ENCODE data around the gene DOCK8.
A peak's percentile ranks its signal among the peaks of the same experiment; 100 is the strongest.

The DOCK8 gene

GRCh38 chr9:456365-456764, 241.7 kb downstream of the DOCK8 start:
- H3K4me3 Mint-ChIP-seq, result no peak overlapping the region
- H3K9me3 Mint-ChIP-seq, result no peaks in the 10 kb centered on the region
- no peaks in the 10 kb centered on the region for H3K27me3 Mint-ChIP-seq (ENCODE audit: low read depth)
- peaks cover 66% of the 10 kb centered on the region for H3K36me3 Mint-ChIP-seq (ENCODE audit: low read depth)
- H3K4me1 Mint-ChIP-seq (ENCODE audit: low read depth), result peaks cover 19% of the 10 kb centered on the region
- no peak for DNase-seq (ENCODE audit: low spot score)
- no peak overlapping the region for H3K27ac Mint-ChIP-seq

GRCh38 chr9:458590-458989, 243.9 kb downstream of the DOCK8 start:
- no peak for DNase-seq (ENCODE audit: low spot score)
- Mint-ChIP-seq H3K4me1 (ENCODE audit: low read depth) (peaks cover 19% of the 10 kb centered on the region), H3K9me3 (no peaks in the 10 kb centered on the region), H3K4me3 (no peak overlapping the region), H3K27me3 (ENCODE audit: low read depth) (no peaks in the 10 kb centered on the region), H3K27ac (no peak overlapping the region), H3K36me3 (ENCODE audit: low read depth) (peaks cover 69% of the 10 kb centered on the region)

DNA sequence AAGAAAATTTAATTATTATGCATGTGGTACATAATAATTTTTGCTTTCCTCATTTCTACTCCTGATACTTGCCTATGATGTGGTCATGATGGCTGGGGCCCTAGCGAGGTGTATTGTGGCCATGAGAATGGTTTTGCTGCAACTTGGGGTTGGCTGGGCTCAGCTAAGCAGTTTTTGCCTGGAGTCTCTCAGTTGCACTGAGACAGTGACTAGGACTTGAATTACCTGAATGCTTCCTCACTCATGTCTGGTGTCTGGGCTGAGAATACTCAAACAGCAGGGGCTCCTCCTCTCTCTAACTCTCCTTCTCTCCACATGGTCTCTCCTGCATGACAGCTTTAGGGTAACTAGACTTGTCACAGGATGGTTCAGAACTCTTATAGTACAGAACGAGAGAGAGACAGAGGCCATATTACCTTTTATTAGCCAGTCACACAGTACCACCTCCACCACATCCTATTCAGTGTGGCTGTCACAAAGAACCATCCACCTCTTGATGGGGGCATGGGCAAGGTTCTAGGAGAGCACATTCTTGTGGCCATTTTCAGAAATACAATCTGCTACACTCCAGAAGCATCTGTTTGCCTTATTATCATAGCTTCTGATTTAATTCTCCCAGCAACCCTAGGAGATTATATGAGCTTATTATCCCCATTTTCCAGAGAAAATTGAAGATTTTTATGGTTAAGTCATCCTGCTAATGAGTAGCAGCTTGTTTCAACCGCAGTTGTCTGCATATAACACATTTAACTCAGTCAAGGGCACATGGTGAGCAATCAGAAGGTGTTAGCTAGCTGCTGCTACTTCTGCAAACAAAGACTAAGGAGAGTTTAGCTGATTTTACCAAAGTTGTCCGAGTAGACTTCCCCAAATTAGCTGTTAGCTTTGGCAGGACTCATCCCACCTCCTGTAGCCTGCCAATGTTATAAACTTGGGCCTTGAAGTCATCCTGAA, 245.1 kb downstream of the DOCK8 start:
- Mint-ChIP-seq H3K4me1 (ENCODE audit: low read depth) (peaks cover 19% of the 10 kb centered on the region), H3K4me3 (peak overlapping the region; percentile 27), H3K27me3 (ENCODE audit: low read depth) (no peaks in the 10 kb centered on the region), H3K27ac (peak overlapping the region; percentile 76), H3K9me3 (no peaks in the 10 kb centered on the region), H3K36me3 (ENCODE audit: low read depth) (peaks cover 68% of the 10 kb centered on the region)
- DNase-seq (ENCODE audit: low spot score), result no peak

DNA sequence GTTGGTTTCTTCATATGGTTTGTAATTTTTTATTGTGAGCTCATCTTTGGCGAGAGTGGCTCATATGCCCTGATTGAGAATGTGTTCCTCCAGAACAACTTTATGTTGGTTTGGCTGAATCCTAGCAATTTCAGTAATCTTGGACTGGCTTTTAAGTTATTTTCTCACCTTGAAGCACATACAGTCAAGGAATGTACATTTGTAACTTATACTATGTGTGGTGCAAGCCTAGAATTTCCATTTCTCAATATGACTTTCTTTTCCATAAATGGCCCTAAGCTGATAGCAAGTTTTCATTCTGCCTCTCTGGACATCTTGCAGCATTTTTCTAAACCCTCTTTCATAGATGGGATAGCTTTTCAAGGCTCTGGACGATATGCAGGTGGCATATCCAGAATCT, 247.5 kb downstream of the DOCK8 start:
- Mint-ChIP-seq H3K36me3 (ENCODE audit: low read depth) (peaks cover 66% of the 10 kb centered on the region), H3K4me3 (no peak overlapping the region), H3K9me3 (no peaks in the 10 kb centered on the region), H3K4me1 (ENCODE audit: low read depth) (peaks cover 19% of the 10 kb centered on the region), H3K27me3 (ENCODE audit: low read depth) (no peaks in the 10 kb centered on the region), H3K27ac (no peak overlapping the region)
- no peak for DNase-seq (ENCODE audit: low spot score)

- Mint-ChIP-seq H3K4me1 (ENCODE audit: low read depth) (peaks cover 16% of the 10 kb centered on the region), H3K4me3 (no peak overlapping the region), H3K27me3 (ENCODE audit: low read depth) (no peaks in the 10 kb centered on the region), H3K27ac (no peak overlapping the region), H3K9me3 (no peaks in the 10 kb centered on the region), H3K36me3 (ENCODE audit: low read depth) (peaks cover 61% of the 10 kb centered on the region)
- DNase-seq (ENCODE audit: low spot score), result no peak
Observed at GRCh38 chr9:462606-463005, 247.9 kb downstream of the DOCK8 start.

GRCh38 chr9:463455-464171, 248.9 kb downstream of the DOCK8 start:
- no peak overlapping the region for H3K4me3 Mint-ChIP-seq
- H3K36me3 Mint-ChIP-seq (ENCODE audit: low read depth), result peaks cover 53% of the 10 kb centered on the region
- H3K9me3 Mint-ChIP-seq, result no peaks in the 10 kb centered on the region
- H3K27me3 Mint-ChIP-seq (ENCODE audit: low read depth), result no peaks in the 10 kb centered on the region
- H3K4me1 Mint-ChIP-seq (ENCODE audit: low read depth), result peaks cover 11% of the 10 kb centered on the region
- DNase-seq (ENCODE audit: low spot score), result no peak
- no peak overlapping the region for H3K27ac Mint-ChIP-seq

GRCh38 chr9:466747-467146, 252.1 kb downstream of the DOCK8 start:
- H3K4me1 Mint-ChIP-seq (ENCODE audit: low read depth), result peaks cover 19% of the 10 kb centered on the region
- DNase-seq (ENCODE audit: low spot score), result no peak
- no peak overlapping the region for H3K27ac Mint-ChIP-seq
- H3K36me3 Mint-ChIP-seq (ENCODE audit: low read depth), result peaks cover 44% of the 10 kb centered on the region
- no peaks in the 10 kb centered on the region for H3K9me3 Mint-ChIP-seq
- no peaks in the 10 kb centered on the region for H3K27me3 Mint-ChIP-seq (ENCODE audit: low read depth)
- H3K4me3 Mint-ChIP-seq, result no peak overlapping the region

GRCh38 chr9:468766-469426, 254.2 kb downstream of the DOCK8 start:
- Mint-ChIP-seq H3K27me3 (ENCODE audit: low read depth) (no peaks in the 10 kb centered on the region), H3K4me1 (ENCODE audit: low read depth) (peaks cover 19% of the 10 kb centered on the region), H3K27ac (peak overlapping the region; percentile 83), H3K36me3 (ENCODE audit: low read depth) (peaks cover 25% of the 10 kb centered on the region), H3K4me3 (peak overlapping the region; percentile 80), H3K9me3 (no peaks in the 10 kb centered on the region)
- DNase-seq (ENCODE audit: low spot score), result no peak

- peak overlapping the region; percentile 94 for H3K27ac Mint-ChIP-seq
- H3K27me3 Mint-ChIP-seq (ENCODE audit: low read depth), result no peaks in the 10 kb centered on the region
- peaks cover 19% of the 10 kb centered on the region for H3K4me1 Mint-ChIP-seq (ENCODE audit: low read depth)
- H3K36me3 Mint-ChIP-seq (ENCODE audit: low read depth), result peaks cover 17% of the 10 kb centered on the region
- DNase-seq (ENCODE audit: low spot score), result peak; percentile 89
- H3K9me3 Mint-ChIP-seq, result no peaks in the 10 kb centered on the region
- H3K4me3 Mint-ChIP-seq, result peak overlapping the region; percentile 99
Observed at GRCh38 chr9:469672-470551, 255.2 kb downstream of the DOCK8 start.

DNA sequence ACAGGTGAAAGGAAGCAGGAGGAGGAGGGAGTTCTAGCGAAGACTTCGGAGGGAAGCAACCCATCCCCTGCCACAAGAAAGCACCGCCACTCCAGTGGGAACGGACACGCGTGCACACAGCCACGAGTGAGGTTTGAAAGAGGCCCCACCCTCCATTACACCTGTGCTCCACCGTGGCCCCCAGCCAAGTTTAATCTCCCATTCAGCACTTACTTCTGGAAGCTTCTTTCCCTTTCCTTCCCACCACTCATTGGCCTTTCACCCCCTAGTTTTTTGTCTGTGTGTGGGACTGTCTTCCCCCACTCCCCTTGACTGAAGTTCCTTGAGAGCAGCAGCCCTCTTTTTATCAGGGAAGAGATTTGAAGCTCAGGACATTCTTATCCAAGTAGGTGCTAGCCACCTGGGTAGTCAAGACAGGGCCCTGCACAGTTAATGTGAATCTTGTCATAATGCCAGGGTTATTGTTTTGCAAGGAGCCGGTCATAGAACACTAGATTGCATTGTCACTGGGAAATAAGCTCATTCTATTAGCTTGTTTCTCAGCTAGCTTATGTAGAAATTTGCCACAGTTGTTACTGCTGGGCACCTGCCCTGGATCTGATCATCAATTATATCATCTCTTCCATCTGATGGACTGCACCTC, 256.0 kb downstream of the DOCK8 start:
- Mint-ChIP-seq H3K4me1 (ENCODE audit: low read depth) (peaks cover 19% of the 10 kb centered on the region), H3K27ac (peak overlapping the region; percentile 94), H3K4me3 (peak overlapping the region; percentile 99), H3K27me3 (ENCODE audit: low read depth) (no peaks in the 10 kb centered on the region), H3K36me3 (ENCODE audit: low read depth) (peaks cover 11% of the 10 kb centered on the region), H3K9me3 (no peaks in the 10 kb centered on the region)
- DNase-seq (ENCODE audit: low spot score), result no peak

- no peaks in the 10 kb centered on the region for H3K9me3 Mint-ChIP-seq
- H3K4me1 Mint-ChIP-seq (ENCODE audit: low read depth), result peaks cover 19% of the 10 kb centered on the region
- DNase-seq (ENCODE audit: low spot score), result no peak
- peaks cover 7% of the 10 kb centered on the region for H3K36me3 Mint-ChIP-seq (ENCODE audit: low read depth)
- peak overlapping the region; percentile 15 for H3K27ac Mint-ChIP-seq
- H3K4me3 Mint-ChIP-seq, result peak overlapping the region; percentile 99
- H3K27me3 Mint-ChIP-seq (ENCODE audit: low read depth), result no peaks in the 10 kb centered on the region
Observed at GRCh38 chr9:471320-471719, 256.7 kb downstream of the DOCK8 start.

DNA sequence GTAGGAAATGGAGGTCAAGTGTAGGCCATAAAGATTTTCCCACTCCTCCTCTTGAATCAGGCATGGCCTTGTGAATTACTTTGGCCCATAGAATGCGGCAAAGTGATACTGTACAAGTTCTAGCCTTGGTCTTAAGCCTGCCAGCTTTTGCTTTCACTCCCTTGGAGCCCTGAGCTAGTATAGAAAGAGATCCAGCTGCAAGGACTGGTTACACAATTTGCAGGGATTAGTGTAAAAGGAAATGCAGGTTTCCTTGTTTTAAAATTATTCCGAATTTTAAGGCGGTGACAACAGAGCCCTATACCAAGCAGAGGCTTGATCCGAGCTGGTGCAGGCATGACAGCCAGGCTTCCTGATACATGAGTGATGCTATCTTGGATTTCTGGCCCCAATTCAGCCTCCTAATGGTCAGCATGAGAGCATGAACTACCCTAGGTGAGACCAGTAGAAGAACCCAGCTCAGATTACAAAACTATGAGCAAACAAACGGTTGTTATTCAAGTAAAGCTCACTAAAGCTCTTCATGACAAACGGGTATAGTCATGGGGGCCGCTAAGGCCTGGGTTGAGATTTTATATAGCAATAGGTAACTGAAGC, 257.9 kb downstream of the DOCK8 start:
- Mint-ChIP-seq H3K27ac (no peak overlapping the region), H3K9me3 (no peaks in the 10 kb centered on the region), H3K36me3 (ENCODE audit: low read depth) (peaks cover 4% of the 10 kb centered on the region), H3K4me1 (ENCODE audit: low read depth) (peaks cover 19% of the 10 kb centered on the region), H3K4me3 (no peak overlapping the region), H3K27me3 (ENCODE audit: low read depth) (no peaks in the 10 kb centered on the region)
- DNase-seq (ENCODE audit: low spot score), result no peak

All from T-helper 2 cell treated with Interferon-gamma antibody and Interleukin-4, amounts not matched to agents 5 μg/mL and 100 μg/mL, for 36 hours (primary cell).